DMS114 treated with DMSO at 0.1 percent for 48 hours (cell line): ENCODE results near the gene CLCNKA.
"Not testable (repeated sequence)": the region's sequence is repeated elsewhere in the genome, so short reads cannot be mapped to it uniquely, and the experiment has no call there.

Experiments used
- DNase-seq: peaks from one replicate; lab custom pipeline; 2025; ENCODE audit not compliant: unreplicated experiment; lab: John Stamatoyannopoulos, UW

Gene CLCNKA

DNA sequence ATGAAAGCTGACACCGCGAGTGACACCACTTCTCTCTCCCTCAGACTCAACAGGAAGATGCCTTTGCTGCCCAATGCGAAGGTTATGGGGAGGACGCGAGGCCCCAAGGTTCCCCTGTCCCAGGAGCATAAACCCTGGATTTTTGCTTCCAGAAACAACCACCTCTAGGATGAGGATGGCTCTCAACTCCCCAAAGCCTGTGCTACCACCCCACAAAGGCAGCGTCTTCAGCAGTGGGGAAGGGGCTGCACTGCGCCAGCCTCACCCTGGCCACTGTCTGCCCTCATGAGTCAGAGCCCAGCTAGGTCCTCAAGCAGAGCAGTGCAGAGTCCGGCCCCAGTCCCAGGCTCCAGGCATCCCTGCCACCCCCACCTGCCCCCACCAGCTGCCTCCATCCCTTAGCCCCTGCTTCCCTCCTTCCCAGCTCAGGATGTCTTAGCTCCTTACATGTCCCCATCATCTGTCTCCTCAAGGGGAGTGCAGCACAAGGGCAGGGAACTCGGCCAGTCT, 24.7 kb upstream of the CLCNKA start:
- DNase-seq, result no peak

GRCh38 chr1:15997637-15998280, 24.1 kb upstream of the CLCNKA start:
- DNase-seq, result no peak

- no peak for DNase-seq
Measured at GRCh38 chr1:15998929-15999328, 22.9 kb upstream of the CLCNKA start.

GRCh38 chr1:16001274-16001673, 20.6 kb upstream of the CLCNKA start:
- DNase-seq, result not testable (repeated sequence)

- DNase-seq, result no peak
Measured at GRCh38 chr1:16005597-16005996, 16.2 kb upstream of the CLCNKA start.

DNA sequence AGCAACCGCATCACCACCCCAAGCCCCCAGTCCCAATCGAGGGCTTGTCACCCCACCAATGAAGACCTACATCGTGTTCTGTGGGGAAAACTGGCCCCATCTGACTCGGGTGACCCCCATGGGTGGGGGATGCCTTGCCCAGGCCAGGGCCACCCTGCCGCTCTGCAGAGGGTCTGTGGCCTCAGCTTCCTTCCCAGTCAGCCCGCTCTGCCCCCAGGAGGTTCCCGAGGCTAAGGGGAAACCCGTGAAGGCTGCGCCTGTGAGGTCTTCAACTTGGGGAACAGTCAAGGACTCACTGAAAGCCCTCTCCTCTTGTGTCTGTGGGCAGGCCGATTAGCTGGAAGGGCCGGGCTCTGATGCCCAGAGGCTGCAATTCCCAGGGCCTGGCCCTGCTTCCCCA, 15.8 kb upstream of the CLCNKA start:
- no peak for DNase-seq

- DNase-seq, result no peak
Measured at GRCh38 chr1:16006552-16007485, 15.0 kb upstream of the CLCNKA start.

- DNase-seq, result no peak
Measured at GRCh38 chr1:16007671-16008341, 14.0 kb upstream of the CLCNKA start.

- DNase-seq, result peak; percentile 75
Measured at GRCh38 chr1:16009030-16009460, 12.8 kb upstream of the CLCNKA start.

DNA sequence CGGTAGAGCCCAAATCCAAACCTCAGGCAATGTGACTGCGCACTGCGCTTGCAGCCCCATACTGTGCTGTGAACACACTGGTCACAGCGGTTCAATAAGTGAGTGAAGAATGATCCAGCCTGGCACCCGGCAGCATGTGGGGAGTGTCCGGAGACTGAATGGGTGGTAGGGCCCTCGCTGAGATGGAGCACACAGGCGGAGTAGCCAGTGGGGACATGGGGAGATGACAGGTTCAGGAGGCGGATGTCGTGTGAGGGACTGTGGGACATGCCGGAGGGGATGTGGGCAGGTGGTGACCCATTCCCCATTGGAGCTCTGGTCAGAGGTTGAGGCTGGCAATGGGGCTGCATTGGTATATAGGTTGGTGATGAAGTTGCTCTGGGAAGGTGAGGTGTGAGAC, 12.2 kb upstream of the CLCNKA start:
- no peak for DNase-seq

GRCh38 chr1:16010837-16011236, 11.0 kb upstream of the CLCNKA start:
- DNase-seq, result no peak

- DNase-seq, result no peak
Measured at GRCh38 chr1:16011936-16012589, 9.8 kb upstream of the CLCNKA start.

GRCh38 chr1:16012590-16013219, 9.1 kb upstream of the CLCNKA start:
- DNase-seq, result no peak

DNA sequence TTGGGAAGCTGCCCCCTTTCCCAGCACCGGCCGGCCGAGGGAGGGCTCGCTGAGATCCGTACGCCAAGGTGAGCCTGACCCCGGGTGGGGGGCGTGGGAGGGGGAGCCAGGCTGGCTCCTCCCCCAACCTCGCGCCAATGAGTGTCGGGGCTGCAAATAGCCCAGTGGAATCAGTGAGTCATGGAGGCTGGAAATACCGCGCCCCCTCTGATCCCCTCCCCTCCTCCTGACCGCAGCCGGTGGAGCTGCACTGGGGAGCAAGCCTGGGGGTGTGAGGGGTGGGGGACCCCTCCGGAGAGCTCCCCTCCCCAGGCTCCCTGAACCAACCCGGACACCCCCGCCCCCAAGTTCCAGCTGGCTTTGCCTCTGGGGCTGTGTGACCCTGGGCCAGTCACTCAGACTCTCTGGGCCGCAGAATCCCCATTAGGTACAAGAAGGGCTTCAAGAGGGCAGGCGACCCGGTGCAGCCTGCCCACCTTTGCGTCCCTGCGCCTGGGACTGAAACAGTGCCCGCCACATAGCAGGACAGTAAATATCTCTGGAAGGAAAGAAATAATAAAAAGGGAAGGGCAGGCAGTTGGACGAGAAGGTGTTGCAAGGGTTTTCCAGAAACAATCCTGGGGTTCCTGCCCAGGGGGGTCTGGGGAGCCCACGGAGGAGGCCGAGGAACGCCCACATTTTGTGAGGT, 8.5 kb upstream of the CLCNKA start:
- no peak for DNase-seq

- DNase-seq, result no peak
Measured at GRCh38 chr1:16013908-16014258, 8.0 kb upstream of the CLCNKA start.

DNA sequence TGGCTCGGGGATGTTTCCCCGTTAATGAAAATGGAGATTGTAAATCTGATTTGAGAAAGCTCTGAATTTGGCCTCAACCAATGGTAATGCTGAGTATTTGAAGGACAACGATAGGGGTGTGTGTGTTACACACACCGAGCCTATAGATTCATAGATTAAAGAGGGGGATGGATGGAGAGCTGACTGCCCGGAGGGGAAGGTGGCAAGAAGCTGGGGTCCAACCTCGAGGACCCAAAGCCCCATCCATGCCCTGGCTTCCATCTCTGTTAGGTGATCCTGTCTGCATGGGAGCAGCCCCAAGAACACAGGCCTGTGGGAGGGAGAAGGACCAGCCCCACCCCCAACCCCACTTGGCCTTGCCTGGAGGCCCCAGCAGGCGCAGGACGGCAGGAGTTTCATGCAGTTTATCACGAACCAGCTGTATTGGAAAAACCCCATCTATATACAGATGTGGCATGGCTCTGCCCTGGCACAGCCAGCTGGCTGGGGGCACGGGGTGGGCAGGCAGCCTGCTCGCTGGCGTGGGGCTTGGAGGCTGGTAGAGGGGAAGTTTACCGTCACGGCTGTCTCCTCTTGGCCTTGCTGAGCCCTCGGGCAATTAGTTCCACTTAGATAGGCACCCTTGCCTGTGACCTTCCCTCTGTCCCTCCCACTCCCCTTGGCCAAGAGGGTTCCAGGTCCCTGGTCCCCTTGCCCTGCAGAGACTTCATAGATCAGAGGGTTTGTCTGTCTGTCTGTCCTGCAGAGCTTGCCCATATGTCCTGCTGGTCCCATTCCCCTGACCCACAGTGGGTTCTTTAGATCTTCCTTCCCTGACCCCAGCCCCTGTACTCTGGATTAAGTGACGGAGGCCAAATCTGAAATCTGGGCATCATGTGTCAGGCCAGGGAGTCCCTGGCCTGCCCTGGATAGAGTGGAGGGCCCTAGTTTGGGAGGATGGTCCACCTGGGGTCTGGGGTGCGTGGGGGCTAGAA, 7.0 kb upstream of the CLCNKA start:
- no peak for DNase-seq

DNA sequence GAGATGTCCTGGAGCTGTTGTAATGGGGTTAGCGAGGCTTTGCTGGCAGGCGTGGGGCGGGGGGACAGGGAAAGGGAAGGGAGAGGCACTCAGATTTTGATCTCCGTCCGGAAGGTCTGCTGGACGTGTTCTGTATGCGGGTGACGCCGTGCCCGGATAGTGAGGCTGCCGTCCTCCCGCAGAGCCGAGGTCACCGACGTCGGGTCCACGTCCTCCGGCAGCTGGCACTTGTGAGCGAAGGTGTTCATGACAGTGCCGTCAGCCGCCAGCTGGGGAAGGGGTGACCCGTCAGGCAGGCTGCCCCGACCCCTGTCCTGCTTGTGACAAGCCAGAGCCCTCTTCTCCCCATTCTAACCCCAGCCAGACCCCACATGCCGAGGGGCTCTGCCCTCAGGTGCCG, 6.3 kb upstream of the CLCNKA start:
- no peak for DNase-seq

GRCh38 chr1:16015960-16016901, 5.6 kb upstream of the CLCNKA start:
- DNase-seq, result no peak
